ENCODE measurements around the gene SOAT2.

SOAT2 gene

GRCh38 chr12:53065470-53065869 lies 37.8 kb upstream of the SOAT2 start:
- DNase-seq (ENCODE audit: low read depth in 3 of 3, low spot score in 1 of 3) = no peak

DNA sequence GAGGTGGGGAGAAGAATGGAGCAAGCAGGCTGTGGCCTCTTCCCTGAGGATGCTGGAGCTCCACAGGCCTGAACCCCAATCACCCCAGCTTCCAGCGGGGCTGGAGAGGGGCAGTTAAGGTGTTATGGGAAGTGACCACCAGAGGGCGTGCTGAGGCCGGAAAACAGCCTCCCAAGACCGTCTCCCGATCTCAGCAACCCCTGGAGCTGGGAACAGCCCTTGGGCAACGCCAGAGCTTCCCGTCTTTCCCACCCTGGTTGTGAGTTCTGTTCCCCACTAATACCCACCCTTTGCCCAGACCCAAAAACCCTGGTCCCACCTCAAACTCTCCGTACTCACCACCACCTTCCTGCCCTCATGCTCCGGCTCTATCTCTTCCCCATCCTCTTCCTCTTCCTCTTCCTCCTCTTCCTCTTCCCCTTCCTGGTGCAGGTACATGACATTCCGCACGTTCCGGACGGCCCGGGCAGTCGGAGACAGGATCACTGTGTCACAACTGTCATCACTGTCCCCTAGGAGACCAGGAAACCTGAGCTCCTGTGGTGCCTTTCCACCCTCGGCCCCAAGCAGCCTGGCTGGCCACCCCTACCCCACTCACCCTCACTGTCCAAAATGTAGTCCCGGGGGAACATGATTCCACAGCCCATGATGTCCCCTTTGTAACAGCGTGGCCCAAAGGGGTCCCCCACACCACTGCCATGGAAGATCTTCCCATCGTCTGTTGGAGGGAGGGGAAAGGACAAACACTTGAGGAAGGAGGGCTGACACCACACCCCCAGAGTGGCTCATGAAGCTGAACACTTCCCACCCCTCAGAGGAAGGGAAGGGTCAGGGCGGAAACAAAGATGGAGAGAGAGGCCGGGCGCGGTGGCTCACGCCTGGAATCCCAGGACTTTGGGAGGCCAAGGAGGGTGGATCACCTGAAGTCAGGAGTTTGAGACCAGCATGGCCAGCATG lies 37.0 kb upstream of the SOAT2 start:
- DNase-seq (ENCODE audit: low read depth in 3 of 3, low spot score in 1 of 3) = peak in 2 of 3 donors; percentile 36 to 60

DNA sequence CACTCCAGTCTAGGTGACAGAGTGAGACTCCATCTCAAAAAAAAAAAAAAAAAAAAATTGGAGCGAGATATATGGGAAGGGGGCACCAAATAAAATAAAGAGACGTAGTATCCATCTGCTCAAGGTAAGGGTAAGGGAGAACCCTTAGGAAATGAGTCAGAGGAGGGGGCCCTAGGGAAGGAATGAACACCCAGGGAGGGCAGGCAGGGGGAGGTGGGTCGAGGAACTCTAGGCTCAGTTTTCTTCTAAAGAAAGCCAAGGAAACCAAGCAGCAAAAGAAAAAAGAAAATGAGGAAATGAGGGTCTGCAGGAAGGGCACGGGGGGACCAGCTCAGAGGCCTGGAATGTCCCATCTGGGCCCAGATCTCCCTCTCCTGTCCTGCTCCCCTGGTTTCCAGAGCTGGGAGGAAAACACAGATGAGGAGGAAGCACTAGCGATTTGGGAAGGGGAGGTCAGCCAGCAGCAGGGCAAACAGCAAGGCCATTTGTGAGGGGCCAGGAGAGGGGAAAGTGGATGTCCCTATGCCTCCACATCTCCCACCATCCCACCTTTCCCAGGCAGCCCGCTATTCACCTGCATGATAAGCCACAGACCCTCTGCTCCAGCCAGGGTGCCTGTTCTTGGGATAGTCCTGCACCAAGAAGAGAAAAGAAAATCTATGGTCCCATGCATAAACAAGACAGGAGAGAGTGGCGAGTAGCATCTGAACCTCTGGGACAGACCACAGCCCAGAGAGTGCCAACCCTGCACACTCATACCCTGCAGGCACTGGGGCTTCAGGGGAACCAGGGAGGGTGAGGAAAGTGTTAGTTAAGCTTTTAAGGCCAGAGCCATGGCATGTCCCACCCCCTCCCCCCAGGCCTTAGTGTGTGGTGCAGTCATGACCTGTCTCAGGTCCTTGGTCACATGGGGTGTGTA lies 36.0 kb upstream of the SOAT2 start:
- no peak for DNase-seq (ENCODE audit: low read depth in 3 of 3, low spot score in 1 of 3)

GRCh38 chr12:53067993-53068770 lies 35.1 kb upstream of the SOAT2 start:
- no peak for DNase-seq (ENCODE audit: low read depth in 3 of 3, low spot score in 1 of 3)

DNA sequence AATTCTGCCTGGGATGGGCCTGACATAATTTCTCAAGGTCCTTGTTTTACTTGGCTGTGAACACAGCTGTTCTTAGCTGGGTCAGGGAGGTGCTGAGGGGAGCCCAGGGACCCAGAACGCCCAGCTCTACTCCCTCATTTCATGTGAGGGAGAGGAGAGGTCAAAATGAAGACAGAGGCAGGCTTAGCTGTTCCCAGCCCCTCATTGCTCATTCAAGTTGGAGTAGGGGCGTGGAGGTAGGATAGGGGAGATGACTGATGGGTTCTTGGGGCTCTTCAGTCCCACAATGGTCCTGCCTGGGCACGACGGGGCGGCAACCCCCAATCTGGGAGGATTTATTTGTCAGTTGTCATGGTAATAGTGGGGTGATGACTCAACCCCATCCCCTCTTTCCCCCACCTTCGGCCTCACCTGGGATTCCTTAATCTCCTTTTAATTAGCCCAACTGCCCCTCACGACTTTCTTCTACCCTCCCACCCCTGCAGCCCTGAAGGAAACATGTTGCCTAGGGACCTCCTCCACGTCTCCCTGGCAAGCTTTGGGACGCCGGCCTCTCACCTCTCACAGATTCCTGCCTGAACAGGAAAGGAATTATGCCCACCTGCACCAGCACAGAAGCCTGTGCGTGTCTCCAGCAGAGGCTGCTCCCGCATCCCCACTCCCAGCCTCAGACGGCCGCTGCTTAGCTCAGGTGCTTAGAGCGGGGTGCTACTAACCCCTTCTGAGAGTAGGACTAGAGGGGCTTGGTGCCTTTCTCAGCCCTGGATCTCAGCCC lies 34.3 kb upstream of the SOAT2 start:
- no peak for DNase-seq (ENCODE audit: low read depth in 3 of 3, low spot score in 1 of 3)

DNA sequence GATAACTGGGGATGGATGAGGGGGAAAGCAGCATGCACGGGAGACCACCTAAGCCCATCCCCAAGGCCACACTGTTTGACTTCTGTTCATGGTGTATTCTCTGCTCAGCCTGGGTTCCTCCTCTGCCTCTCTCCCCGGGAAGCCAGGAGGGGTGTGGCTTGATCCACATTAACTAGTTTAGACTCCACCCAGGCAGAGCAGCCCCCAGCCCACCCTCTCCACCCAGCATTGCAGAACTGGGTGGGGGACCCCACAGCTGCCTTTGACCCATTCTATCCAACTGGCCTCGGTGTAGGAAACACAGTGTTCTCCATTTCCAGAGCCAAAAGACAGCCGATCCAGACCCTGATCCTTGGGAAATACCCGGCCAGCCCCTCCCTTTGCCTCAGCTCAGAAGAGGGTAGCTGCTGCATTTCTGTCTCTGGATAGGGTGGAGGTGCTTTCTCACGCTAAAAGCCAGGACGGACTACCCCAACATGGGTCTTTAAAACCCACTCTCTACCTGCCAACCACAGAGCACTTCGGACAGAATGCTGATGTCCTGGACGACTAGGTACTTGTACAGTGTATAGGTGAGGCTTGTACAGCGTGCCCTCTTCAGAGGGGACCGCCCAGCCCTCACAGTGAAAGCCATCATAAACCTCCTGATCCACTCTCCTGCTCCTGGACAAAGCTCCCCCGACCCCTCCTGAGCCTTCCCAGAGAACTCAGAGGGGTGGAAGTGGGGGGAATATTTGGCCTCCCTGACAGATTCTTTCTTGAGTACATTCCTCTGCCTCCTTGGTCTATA lies 33.5 kb upstream of the SOAT2 start:
- DNase-seq (ENCODE audit: low read depth in 3 of 3, low spot score in 1 of 3) = no peak

DNA sequence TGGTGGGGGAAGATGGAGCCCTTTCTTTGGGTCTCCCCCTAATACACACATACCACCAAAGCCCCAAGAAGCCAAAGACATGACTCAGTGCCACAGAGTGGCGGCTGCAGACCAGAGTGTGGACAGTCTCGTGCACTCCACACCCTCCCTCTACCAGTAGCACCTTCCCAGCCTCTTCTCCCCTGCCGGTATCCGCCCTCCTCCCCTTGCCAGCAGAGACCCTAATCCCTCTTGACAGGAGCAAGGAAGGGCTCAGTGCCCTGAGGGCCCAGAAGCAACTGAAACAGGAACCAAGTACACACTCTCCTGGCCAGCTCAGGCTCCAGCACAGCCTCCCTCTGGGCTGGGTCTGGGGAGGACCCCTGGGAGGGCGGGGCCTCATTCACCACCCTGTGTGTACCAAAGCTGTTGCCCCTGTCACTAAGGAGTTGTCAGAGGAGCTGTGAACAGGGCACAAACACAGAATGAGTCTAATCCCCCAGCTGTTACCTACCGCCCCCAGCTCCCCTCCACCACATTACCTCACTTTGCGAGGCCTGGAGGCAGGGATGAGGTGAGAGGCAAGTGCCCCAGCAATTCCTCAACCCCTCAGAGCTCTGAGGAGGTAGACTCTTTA lies 32.3 kb upstream of the SOAT2 start:
- DNase-seq (ENCODE audit: low read depth in 3 of 3, low spot score in 1 of 3) = no peak

- no peak for DNase-seq (ENCODE audit: low read depth in 3 of 3, low spot score in 1 of 3)
Measured at GRCh38 chr12:53071591-53072551, 31.4 kb upstream of the SOAT2 start.

GRCh38 chr12:53073881-53074280 lies 29.4 kb upstream of the SOAT2 start:
- DNase-seq (ENCODE audit: low read depth in 3 of 3, low spot score in 1 of 3) = no peak

DNA sequence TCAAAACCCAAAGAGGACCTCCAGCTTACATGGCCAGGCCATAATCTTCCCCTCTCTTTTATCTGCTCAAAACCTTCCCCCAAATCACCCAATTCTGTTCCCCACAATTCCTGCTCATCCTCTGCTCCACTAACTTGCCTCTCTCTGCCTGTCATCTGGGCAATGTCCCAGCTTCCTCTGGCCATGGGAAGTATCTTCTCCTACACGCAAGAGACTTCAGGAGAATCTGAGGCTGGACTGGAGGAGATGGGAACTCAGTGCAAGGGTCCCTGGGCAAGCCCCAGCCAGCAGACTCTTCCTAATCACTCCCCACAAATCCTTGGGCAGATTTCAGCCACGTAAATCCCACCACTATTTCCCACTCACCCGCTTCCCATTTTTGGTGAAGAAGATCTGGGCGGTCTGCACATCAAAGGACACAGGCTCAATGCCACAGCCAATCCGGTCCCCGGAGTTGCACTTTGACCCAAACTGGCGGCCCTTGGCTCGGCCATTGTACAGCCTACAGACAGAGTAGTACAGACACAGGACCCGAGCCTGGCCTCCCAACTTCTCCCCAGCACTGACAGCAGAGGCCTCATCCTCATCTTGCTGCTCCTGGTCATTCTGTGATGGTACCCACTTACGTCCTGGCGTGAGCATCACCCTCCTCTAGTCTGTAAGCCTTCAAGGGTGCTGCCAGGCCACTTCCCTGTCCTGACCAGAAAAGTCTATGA lies 28.8 kb upstream of the SOAT2 start:
- no peak for DNase-seq (ENCODE audit: low read depth in 3 of 3, low spot score in 1 of 3)

- no peak for DNase-seq (ENCODE audit: low read depth in 3 of 3, low spot score in 1 of 3)
Measured at GRCh38 chr12:53074999-53075370, 28.3 kb upstream of the SOAT2 start.

DNA sequence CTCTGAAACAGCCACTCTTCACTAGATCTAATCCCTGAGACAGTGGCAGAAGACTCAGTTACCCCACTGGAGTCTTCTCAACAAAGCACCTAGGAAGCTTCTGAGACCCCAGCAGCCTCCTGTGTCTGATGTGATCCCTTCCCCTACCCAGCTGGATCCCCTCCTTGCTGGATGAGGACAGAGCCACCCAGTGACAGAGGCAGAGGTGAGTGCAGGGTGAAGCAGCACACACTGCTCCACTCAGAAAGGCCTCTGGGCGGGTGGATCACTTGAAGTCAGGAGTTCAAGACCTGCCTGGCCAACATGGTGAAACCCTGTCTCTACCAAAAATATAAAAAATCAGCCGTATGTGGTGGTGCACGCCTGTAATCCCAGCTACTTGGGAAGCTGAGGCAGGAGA lies 26.8 kb upstream of the SOAT2 start:
- DNase-seq (ENCODE audit: low read depth in 3 of 3, low spot score in 1 of 3) = no peak

DNA sequence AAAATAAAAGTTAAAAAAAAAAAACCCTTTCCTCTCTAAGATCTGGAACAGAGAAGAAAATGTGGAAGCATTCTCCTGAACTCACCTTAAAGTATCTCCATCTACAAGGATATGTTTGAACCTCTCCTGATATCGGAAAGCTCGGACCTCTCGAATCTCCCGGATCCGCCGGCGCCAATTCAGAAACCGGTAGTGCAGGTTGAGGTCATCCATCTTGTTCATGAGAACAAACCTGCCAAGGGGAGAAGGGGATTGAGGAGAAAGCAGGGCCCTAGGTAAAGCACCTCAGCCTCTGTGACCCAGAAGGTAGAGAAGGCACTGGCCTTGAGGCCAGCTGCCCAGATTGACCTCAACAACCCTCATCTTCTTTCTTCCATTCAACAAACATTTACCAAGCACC lies 26.3 kb upstream of the SOAT2 start:
- no peak for DNase-seq (ENCODE audit: low read depth in 3 of 3, low spot score in 1 of 3)

DNA sequence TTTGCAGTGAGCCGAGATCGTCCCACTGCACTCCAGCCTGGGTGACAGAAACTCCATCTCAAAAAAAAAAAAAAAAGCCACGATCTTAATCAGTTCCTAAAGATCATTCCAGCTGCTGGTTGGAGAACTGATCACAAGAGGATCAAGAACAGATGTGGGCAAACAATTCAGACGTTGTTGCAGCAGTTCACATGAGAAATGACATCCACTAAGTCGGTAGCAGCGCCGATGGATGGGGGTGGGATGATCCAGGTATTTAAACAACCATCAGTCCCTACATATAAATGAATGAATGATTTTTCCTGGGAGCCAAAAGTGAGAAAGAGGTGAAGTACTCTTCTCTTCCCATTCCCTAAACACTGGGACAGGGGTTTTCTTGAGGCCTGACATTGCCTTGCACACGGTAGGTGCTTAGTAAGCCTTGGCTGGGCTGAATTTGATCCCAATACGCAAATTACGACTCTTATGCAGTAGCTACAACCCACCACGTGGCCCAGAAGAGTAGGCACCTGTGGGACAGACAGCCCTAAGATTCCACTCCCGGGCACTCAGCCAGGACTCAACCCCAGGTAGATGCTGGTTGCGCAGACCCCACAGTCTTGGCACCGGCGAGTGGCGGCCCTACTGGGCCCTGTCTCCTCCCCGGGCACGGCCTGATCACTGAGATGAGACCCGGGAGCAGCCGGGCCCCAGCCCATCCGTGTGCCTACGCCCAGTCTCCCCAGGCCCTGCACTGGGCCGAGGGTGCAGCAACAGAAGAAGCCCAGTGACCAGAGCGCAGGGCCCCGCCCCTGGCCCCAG lies 24.7 kb upstream of the SOAT2 start:
- DNase-seq (ENCODE audit: low read depth in 3 of 3, low spot score in 1 of 3) = no peak

- DNase-seq (ENCODE audit: low read depth in 3 of 3, low spot score in 1 of 3) = peak; percentile 91 to 97 (median 93)
Measured at GRCh38 chr12:53079226-53080117, 23.8 kb upstream of the SOAT2 start, which contains the start of gene SPRYD3. SPRYD3 (minus strand) TSS chr12:53079390; CDS start chr12:53079333, 57 bp downstream.
